ENCODE measurements around the gene PPP3CA. TPM values are rescaled to one million over a fixed set of nuclear protein-coding genes. Genes with fewer than 3 reads are reported as not detected.

PPP3CA gene
- total RNA-seq, 1 experiment from 2014 or later, result 31.0 TPM

DNA sequence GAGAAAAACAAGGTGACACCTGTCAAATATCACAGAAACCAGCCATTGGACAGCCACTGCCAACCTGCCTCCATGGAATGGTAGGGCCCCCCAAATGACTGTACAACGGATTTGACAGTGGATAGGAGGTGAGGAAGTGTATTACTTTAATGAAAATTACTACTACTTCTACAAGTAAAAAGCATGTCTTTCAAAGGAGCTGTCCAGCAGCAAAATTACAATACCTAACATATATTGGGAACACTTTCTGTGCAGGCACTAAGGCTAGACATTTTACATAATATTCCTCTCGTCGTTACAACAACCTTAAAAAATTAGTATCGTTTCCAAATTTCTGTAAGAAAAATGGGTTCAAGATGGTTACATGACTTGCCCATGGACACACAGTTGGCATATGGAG lies 14.9 kb downstream of the PPP3CA start:
- BruUV-seq (replicated peaks), result no TSS peak
- in situ Hi-C loops (cut with HindIII; ENCODE audit: low pct_unique_long_range_greater_than_20kb, low sequenced_read_pairs), result no loop called here
- Histone ChIP-seq H3K27ac (ENCODE audit: low read length) (no peak overlapping the region), H3K36me3 (ENCODE audit: control insufficient read depth, insufficient read depth, low read length) (no peaks in the 10 kb centered on the region), H3K4me1 (ENCODE audit: control insufficient read depth, insufficient read depth, low read length) (no peaks in the 10 kb centered on the region; the same call in 1 of the 2 replicates), H3K9me3 (ENCODE audit: control insufficient read depth, insufficient read depth, low read depth, low read length) (no peaks in the 10 kb centered on the region), H3K27me3 (ENCODE audit: control insufficient read depth, insufficient read depth, low read length) (no peaks in the 10 kb centered on the region), H3K4me3 (ENCODE audit: low read depth in 2 of 2, low read length in 2 of 2) (no peak overlapping the region)
- CTCF ChIA-PET, result no interaction called here
- POLR2A ChIA-PET, result interaction anchor here (0.7 kb wide), 1 partner anchor 8 kb away, joined by 5 read pairs; no protein-coding TSS in a partner anchor
- intact Hi-C loops (cut with micrococcal nuclease; ENCODE audit: unreplicated experiment), result no loop called here
- TF ChIP-seq SIN3A (IDR thresholded peaks at IDR 0.05; ENCODE audit: borderline replicate concordance, insufficient read depth, low read depth, low read length), result no peak
- TF ChIP-seq, protein P1, sequence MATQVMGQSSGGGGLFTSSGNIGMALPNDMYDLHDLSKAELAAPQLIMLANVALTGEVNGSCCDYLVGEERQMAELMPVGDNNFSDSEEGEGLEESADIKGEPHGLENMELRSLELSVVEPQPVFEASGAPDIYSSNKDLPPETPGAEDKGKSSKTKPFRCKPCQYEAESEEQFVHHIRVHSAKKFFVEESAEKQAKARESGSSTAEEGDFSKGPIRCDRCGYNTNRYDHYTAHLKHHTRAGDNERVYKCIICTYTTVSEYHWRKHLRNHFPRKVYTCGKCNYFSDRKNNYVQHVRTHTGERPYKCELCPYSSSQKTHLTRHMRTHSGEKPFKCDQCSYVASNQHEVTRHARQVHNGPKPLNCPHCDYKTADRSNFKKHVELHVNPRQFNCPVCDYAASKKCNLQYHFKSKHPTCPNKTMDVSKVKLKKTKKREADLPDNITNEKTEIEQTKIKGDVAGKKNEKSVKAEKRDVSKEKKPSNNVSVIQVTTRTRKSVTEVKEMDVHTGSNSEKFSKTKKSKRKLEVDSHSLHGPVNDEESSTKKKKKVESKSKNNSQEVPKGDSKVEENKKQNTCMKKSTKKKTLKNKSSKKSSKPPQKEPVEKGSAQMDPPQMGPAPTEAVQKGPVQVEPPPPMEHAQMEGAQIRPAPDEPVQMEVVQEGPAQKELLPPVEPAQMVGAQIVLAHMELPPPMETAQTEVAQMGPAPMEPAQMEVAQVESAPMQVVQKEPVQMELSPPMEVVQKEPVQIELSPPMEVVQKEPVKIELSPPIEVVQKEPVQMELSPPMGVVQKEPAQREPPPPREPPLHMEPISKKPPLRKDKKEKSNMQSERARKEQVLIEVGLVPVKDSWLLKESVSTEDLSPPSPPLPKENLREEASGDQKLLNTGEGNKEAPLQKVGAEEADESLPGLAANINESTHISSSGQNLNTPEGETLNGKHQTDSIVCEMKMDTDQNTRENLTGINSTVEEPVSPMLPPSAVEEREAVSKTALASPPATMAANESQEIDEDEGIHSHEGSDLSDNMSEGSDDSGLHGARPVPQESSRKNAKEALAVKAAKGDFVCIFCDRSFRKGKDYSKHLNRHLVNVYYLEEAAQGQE (IDR thresholded peaks at IDR 0.05; ENCODE audit: insufficient read depth in 1 of 2, low read depth in 2 of 2, low read length in 1 of 2), result peak in 1 of 2 experiments; percentile 74; a peak in 2 of 4 replicates
- no peak for TF ChIP-seq POLR2AphosphoS5 (IDR thresholded peaks at IDR 0.05; ENCODE audit: low read depth, low read length)
- DNase-seq (ENCODE audit: low read depth, low spot score) (no peak), ATAC-seq (no peak)

DNA sequence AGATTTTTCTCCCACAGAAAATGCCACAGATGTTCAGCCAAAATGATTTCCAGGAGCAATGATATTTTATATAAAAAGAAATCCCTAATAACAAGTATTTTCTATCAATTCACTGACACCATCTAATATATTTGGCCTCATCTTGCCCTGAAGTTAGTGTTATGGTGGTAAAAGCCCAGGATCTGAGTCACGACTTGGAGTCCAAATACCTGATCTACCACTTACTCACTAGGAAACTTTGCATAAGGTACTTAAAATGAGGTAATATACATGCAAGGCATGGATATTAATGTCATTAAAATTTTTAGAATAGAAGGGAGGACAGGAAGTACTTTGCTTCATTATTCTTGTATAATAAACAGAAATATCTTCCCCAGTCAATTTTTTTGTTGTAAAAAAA lies 16.3 kb downstream of the PPP3CA start:
- no TSS peak for BruUV-seq (replicated peaks)
- H3K9me3 ChIP-seq (ENCODE audit: control insufficient read depth, insufficient read depth, low read depth, low read length), result no peaks in the 10 kb centered on the region
- TF ChIP-seq SIN3A (IDR thresholded peaks at IDR 0.05; ENCODE audit: borderline replicate concordance, insufficient read depth, low read depth, low read length) (no peak), CTCF (IDR thresholded peaks at IDR 0.05) (no peak), TCF7L2 (IDR thresholded peaks at IDR 0.05; ENCODE audit: low read depth, low read length) (no peak), POLR2AphosphoS5 (IDR thresholded peaks at IDR 0.05; ENCODE audit: low read depth, low read length) (no peak)
- TF ChIP-seq, protein P1 (IDR thresholded peaks at IDR 0.05; ENCODE audit: insufficient read depth in 1 of 2, low read depth in 2 of 2, low read length in 1 of 2), result no peak
- CTCF ChIA-PET, result no interaction called here
- no peak for DNase-seq (ENCODE audit: low read depth, low spot score)
- ATAC-seq, result no peak
- intact Hi-C loops (cut with micrococcal nuclease; ENCODE audit: unreplicated experiment), result no loop called here
- no peak overlapping the region for H3K4me3 ChIP-seq (ENCODE audit: low read depth in 2 of 2, low read length in 2 of 2)
- no peaks in the 10 kb centered on the region for H3K27me3 ChIP-seq (ENCODE audit: control insufficient read depth, insufficient read depth, low read length)
- in situ Hi-C loops (cut with HindIII; ENCODE audit: low pct_unique_long_range_greater_than_20kb, low sequenced_read_pairs), result no loop called here
- no peaks in the 10 kb centered on the region for H3K36me3 ChIP-seq (ENCODE audit: control insufficient read depth, insufficient read depth, low read length)
- POLR2A ChIA-PET, result no interaction called here
- no peak overlapping the region for H3K27ac ChIP-seq (ENCODE audit: low read length)
- no peaks in the 10 kb centered on the region; the same call in 1 of the 2 replicates for H3K4me1 ChIP-seq (ENCODE audit: control insufficient read depth, insufficient read depth, low read length)
